ENCODE data around the gene QDPR.

QDPR gene

GRCh38 chr4:17492058-17492741, 19.7 kb downstream of the QDPR start:
- no peak for DNase-seq (ENCODE audit: extremely low read depth, low read depth)

GRCh38 chr4:17491196-17491595, 20.7 kb downstream of the QDPR start:
- DNase-seq (ENCODE audit: extremely low read depth, low read depth): no peak
- TF ChIP-seq, protein P1, sequence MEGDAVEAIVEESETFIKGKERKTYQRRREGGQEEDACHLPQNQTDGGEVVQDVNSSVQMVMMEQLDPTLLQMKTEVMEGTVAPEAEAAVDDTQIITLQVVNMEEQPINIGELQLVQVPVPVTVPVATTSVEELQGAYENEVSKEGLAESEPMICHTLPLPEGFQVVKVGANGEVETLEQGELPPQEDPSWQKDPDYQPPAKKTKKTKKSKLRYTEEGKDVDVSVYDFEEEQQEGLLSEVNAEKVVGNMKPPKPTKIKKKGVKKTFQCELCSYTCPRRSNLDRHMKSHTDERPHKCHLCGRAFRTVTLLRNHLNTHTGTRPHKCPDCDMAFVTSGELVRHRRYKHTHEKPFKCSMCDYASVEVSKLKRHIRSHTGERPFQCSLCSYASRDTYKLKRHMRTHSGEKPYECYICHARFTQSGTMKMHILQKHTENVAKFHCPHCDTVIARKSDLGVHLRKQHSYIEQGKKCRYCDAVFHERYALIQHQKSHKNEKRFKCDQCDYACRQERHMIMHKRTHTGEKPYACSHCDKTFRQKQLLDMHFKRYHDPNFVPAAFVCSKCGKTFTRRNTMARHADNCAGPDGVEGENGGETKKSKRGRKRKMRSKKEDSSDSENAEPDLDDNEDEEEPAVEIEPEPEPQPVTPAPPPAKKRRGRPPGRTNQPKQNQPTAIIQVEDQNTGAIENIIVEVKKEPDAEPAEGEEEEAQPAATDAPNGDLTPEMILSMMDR (IDR thresholded peaks at IDR 0.05; ENCODE audit: low read depth, low read length): no peak

More at GRCh38 chr4:17492058-17492741, 19.7 kb downstream of the QDPR start:
- TF ChIP-seq, protein P1 (IDR thresholded peaks at IDR 0.05; ENCODE audit: low read depth, low read length): no peak

DNA sequence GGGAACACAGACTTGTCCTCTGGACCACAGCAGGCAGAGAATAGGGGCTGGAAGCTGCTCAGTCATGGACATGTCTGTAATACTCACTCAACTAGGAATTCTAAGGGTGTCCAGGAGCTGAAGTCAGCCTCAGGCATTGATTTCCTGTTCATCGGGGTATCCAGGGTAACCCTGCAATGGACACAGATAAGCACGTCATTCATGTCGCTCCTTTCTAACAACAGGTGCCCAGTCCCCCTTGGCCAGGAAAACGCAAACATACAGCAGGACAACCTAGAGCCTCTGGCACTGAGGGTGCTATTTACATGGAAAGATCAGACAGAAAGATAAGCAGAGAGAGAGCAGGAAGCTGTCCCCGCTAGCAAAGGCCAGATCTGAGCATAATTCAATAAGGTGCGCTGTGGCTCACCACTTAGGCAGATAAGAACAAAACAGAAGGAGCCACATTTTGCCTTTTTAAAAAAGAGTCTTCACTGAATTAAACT, 21.3 kb downstream of the QDPR start:
- TF ChIP-seq, protein P1 (IDR thresholded peaks at IDR 0.05; ENCODE audit: low read depth, low read length): no peak
- DNase-seq (ENCODE audit: extremely low read depth, low read depth): no peak

- DNase-seq (ENCODE audit: extremely low read depth, low read depth): no peak
- TF ChIP-seq, protein P1 (IDR thresholded peaks at IDR 0.05; ENCODE audit: low read depth, low read length): no peak
Observed at GRCh38 chr4:17489721-17490120, 22.2 kb downstream of the QDPR start.

- no peak for DNase-seq (ENCODE audit: extremely low read depth, low read depth)
- TF ChIP-seq, protein P1 (IDR thresholded peaks at IDR 0.05; ENCODE audit: low read depth, low read length): no peak
Observed at GRCh38 chr4:17489123-17489522, 22.8 kb downstream of the QDPR start.

DNA sequence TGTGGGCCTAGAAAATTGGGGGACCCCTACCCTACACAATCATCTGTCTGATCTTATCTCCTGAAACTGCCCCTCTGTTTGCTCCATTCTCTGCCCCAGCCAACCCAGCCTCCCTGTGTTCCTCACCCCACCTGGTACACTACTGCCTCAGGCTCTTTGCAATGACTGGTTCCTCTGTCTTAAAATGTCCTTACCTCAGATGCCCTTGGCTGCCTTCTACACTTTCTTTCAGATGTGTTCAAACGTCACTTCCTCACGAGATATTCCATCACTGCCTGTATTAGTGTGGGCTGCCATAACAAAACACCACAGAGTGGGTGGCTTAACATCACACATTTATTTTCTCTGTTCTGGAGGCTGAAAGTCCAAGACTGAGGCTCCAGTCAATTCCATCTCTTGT, 29.2 kb downstream of the QDPR start:
- TF ChIP-seq, protein P1 (IDR thresholded peaks at IDR 0.05; ENCODE audit: low read depth, low read length): no peak
- no peak for DNase-seq (ENCODE audit: extremely low read depth, low read depth)

DNA sequence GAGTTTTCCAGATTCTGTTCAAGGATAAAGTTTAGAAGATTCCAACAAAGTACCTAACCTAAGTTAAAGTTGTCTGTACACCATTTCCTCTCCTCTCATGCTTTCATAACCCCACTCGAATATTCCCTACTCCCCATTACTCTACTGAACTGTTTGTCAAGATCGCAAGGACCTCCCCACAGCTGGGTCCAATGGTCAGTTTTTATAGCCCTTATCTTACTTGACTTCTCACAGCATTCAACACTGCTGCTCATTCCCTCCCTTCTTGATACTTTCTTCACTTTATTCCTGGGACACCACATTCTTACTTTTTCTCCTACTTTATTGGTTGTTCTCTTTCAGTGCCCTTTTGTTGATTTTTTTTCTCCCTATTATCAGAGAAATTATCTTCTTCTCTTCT, 30.9 kb downstream of the QDPR start:
- DNase-seq (ENCODE audit: extremely low read depth, low read depth): no peak
- TF ChIP-seq, protein P1 (IDR thresholded peaks at IDR 0.05; ENCODE audit: low read depth, low read length): no peak

Measured in AG09319 (cell line).